Activated naive CD8-positive, alpha-beta T cell treated with anti-CD3 and anti-CD28 coated beads, Interleukin-2, amount 50 U/mL, for 16 hours (primary cell): Measurements from ENCODE around the gene PDPK1.

Experiments used
- DNase-seq: peaks from one replicate; pipeline ENCODE4 v3.0.0-alpha.2; 2020; ENCODE audit warnings: low read depth, low spot score

The PDPK1 gene

GRCh38 chr16:2507052-2507659 is 30.7 kb upstream of the PDPK1 start:
- no peak for DNase-seq

DNA sequence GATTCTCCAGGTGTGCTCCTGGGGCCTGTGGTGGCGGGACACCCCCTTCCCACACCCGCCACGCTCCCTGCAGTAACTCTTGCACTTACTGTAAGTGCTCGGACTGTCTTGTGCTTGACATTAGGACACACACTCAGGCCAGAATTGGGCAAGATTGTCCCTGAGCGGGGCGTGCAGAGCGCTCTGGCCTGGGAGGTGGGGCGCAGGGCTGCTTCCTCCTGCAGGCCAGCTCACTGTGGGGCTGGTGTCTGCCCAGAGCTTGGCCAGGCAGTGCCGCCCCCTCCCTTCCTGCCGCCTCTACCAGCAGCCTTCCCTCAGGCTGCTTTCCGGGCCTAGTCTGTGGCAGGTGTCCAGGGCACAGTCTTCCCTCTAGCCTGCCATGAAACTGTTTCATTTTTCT is 30.2 kb upstream of the PDPK1 start:
- no peak for DNase-seq

DNA sequence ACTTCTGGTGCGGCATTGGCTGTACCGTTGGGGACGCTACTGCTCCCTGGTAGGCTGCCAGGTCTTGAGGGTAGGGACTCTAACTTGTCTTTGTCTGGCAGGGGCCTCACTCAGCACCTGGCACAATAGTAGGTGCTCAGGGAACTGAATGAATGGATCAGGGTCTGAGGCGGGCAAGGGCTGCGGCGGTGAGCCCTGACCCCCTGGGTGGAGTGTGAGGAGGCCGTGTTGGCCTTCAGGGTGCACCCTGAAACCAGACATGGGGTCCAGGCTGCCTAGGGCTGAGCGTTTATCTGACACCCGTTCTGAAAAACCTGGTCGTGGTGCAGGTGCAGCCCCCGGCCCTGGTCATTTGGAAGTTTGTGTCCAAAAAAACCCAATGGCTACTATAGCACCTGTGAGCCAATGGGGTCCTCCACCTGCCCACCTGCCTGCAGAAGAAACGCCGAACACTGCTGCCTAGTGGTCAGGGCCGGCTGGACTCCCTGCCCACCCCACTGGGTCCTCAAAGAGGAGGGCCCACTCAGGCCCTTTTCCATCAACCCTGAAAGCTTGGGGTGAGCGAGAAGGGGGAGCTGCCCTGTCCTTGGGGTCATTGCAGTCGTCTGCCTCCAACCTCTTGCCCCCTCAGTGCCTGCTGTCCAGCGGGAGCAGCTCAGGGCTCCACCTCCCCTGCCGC is 29.0 kb upstream of the PDPK1 start:
- DNase-seq, result no peak

GRCh38 chr16:2511128-2511800 is 26.6 kb upstream of the PDPK1 start:
- no peak for DNase-seq

GRCh38 chr16:2511996-2512734 is 25.7 kb upstream of the PDPK1 start:
- DNase-seq, result no peak

GRCh38 chr16:2512735-2513404 is 25.0 kb upstream of the PDPK1 start:
- DNase-seq, result no peak

DNA sequence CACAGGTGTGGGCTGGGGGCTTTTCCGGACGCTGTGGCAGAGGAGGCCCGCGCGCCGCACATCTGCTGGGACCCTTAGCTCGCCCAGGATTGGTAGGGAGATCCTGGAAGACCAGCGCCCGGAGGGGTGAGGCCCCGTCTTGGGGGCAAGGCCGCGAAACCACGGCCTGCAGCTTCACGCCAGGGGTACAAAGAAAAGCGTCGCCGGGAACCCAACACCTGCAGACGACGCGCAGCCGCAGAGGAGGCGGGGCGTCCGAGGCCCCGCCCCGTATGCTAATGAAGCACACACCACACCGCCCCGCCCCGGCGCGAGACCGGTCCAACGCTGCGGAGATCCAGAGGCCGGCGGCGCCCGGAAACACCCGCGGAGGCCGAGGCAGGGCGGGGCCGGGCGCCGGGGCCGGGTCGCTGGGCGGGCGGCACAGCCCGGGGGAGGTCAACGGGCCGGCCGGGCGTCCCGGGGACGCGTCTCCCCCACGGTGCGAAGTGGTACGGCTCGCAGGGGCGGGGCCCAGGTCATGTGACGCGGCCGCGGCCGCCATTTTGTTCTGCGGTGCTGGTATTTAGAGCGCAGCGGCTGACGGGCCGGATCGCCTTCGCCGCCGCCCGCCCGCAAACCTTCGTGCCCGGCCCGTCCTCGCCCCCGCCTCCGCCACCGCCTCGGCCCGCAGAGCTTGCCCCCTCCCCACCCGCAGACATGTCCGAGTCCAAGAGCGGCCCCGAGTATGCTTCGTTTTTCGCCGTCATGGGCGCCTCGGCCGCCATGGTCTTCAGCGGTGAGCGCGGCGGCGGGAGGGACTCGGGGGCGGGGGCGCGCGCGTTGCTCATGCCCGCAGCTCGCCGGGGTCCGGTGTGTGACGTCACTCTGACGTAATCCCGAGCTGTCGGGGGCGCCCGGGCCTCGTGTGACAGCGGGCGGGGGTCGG is 24.2 kb upstream of the PDPK1 start, which contains the start of gene ATP6V0C:
Gene ATP6V0C (plus strand): TSS at position 548 of the 928 bp plus-strand sequence. CDS start 152 bp downstream, at position 700.
- DNase-seq, result peak; percentile 77

DNA sequence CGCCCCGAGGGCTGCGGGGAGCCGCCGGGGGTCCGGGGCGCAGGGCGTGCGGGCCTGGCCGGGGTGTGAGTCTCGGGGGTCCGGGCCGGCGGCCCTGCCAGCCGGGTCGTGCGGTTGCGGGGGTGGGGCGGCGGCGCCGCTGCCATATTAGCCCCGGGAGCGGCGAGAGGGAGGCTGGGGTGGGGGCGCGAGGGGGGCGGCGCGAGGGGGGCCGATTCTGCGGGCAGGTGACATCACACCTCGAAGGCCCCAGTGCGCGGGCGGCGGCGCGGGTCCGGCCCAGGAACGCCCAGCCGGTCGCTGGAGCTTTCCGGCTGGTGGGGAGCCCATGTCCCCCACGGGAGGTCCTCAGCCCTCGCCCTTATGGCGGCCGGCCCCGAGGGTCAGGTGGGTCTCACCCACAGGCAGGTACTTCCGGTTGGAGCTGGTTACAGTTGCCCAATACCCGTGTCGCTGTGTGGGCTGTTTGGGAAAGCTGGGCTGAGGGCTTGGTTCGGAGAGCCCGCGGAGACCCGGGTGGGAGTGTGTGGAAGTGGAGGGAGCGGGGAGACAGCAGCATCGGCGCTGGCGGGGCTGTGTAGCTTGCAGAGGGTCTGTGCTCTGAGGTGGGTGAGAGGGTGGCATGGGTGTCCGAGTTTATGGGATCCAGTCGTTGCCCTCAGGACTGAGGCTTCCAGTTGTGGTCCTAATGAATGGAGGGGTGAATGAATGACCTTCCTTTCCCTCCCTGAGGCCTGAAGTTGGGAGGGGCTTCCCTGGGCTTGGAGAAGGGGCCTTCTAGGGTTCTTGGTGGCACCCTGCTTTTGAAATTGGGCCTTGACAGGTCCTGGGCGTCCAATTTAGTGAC is 23.3 kb upstream of the PDPK1 start:
- no peak for DNase-seq

DNA sequence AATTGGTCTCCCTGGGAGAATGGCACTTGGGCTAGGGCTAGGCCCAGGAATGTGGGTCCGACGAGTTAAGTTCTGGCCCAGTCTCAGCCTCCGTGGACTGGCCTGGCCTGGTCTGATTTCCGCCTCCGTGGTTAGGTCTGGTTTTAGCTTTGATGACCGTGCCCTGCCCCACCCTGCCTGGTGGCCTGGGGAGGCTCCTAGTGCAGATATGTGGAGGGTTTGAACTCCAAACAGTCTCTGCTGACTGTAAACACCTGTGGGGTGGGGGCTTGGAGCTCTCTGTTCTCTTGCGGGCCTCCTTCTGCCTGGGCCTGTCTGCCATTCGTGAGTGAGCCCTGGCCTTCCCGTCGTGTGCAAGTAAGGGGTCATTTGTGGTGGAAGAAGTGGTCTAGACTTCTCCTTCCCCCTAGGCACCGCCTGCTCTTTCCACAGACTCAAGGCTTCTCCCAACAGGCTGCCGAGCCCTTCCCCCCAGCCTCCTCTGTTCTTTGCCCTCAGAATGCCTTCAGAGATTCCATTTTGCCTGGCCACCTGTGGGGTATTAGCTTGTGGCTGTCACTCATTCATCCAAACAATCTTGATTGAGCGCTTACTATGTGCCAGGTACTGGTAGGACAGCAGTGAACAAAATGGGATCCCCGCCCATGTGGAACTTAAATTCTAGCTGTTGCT is 22.5 kb upstream of the PDPK1 start:
- no peak for DNase-seq

DNA sequence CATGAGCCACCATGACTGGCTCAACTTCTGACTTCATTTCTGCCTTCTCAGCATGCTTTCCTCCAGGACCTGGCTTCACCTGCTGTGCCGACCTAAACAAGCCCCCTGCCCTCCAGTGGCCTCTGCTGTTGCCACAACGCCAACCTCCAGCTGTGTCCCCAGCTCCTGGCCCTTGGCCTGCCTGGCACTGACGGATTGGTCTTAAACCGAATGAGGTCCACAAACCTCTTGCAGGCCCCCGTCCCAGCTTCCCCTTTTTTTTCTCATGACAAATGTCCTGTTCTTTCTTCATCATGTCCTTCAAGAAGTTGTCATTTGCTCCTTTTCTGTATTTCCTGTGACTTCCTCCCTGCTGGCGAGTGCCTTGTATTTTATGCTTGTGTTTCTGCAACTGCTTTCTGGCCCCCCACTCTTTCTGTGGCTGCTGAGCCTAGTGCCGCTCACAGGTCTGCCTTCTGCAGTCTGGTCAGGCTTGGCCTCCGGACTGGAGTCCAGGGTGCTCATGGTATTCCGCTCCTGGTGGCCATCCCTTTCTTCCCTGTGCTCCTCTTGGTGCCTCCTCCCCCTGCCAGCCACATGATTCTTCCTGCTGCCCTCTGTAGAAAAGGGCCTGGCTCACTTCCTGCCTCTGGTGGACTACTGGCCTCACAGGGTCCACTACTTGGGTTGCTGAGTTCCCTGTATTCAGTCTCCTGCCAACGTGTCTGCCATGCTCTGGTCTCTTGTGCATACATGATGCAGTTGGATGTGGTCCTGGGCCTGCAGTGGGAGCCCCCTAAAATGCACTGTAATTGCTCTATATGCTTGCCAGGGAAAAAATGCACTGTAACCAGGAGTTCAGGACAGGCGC is 21.2 kb upstream of the PDPK1 start:
- DNase-seq, result no peak

DNA sequence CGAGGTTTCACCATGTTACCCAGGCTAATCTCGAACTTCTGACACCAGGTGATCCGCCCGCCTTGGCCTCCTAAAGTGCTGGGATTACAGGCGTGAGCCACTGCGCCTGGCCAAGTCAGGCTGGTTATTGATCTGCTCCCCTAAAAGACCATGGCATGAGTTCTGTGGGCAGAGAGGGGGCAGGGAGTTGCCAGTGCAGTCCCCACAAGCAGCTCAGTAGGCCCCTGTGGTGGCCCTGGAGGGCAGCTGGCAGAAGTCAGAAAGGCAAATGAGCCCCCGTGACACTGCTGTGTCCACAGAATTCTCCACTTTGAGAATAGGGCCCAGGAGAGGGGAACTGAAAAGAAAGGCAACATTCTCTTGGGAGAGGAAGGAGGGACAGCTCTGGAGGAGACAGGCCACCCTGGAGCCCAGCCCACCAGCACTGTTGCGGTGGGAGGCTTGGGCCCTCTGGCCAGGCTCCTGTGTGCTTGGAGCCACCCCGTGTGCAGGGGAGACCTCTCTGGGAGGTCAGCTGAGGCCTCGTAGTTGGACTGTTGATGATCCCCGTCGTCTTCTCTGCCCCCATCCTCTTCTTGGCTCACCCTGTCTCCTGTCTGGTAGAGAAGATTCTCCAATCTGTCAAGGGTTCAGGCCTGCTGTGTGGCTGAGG is 19.7 kb upstream of the PDPK1 start:
- DNase-seq, result no peak

GRCh38 chr16:2518823-2519710 is 18.8 kb upstream of the PDPK1 start:
- no peak for DNase-seq

- DNase-seq, result no peak
These were observed 18.1 kb upstream of the PDPK1 start for GRCh38 chr16:2519711-2520080.

GRCh38 chr16:2520097-2520783 is 17.6 kb upstream of the PDPK1 start, which contains the start of gene AMDHD2:
AMDHD2 (plus strand) TSS chr16:2520371; CDS start chr16:2520459, 88 bp downstream.
- DNase-seq, result peak; percentile 72

- DNase-seq, result no peak
These were observed 16.9 kb upstream of the PDPK1 start for GRCh38 chr16:2520784-2521531.
